K562 (cell line): ENCODE measurements around the gene FGF1. TPM values are rescaled to one million over a fixed set of nuclear protein-coding genes. Genes with fewer than 3 reads are reported as not detected.

Source experiments
- ATAC-seq: fragments of 200-7000 bp; cut with Tn5 transposase; 3 replicates; pipeline ENCODE4 v1.9.1; 2020; ENCODE audit warnings: moderate library complexity
- BruUV-seq: library from RNA; stranded (reverse); fragments of 400-500 nt; replicated peaks from 2 replicates; lab custom pipeline; 2021; lab: Mats Ljungman, UMichigan
- CTCF ChIA-PET: fragments of 300-600 bp; formaldehyde crosslinking; extraction: SDS; loops from one replicate; lab custom pipeline; 2021; ENCODE audit warnings: low intra/inter-chr PET ratio; lab: Yijun Ruan, JAX
- POLR2A ChIA-PET: fragments of 300-600, 350-650 bp; sonication (Branson Sonifier 250); formaldehyde crosslinking; extraction: SDS; loops from one replicate; lab custom pipeline; 2021; ENCODE audit warnings: antibody characterized with exemption, inconsistent platforms; lab: Yijun Ruan, JAX
- DNase-seq, 4 experiments: peaks; one replicate each; pipeline versions ENCODE4 v3.0.0 to v3.0.0-alpha.2; 2011 to 2018; ENCODE audit warnings: low spot score in 3 of 4, mixed read lengths in 3 of 4; ENCODE audit errors: extremely low read depth in 1 of 4
- FAIRE-seq: peaks from 2 replicates; lab custom pipeline; 2011; peaks lifted over from hg19 to GRCh38; lab: Jason Lieb, UNC
- H2AFZ ChIP-seq: 2 replicates; pipeline ENCODE4 v1.6.0; 2011; ENCODE audit warnings: low read depth, low read length, control low read depth, inconsistent platforms
- H3K27ac ChIP-seq: fragments of 200-600 bp; 3 replicates; pipeline ENCODE4 v1.8.0; 2011; ENCODE audit warnings: low read depth, mild to moderate bottlenecking, control low read depth, inconsistent platforms, low read length, moderate library complexity, mixed read lengths; ENCODE audit errors: extremely low read depth
- H3K27me3 ChIP-seq, 2 experiments: fragments of 300-600 bp in 1 of 2; 2 replicates in 1 of 2; 3 replicates in 1 of 2; pipeline versions ENCODE4 v1.6.0 to v1.8.0; 2011; ENCODE audit warnings: inconsistent platforms in 2 of 2, low read length in 2 of 2, mild to moderate bottlenecking in 1 of 2, mixed read lengths in 1 of 2, moderate library complexity in 1 of 2; ENCODE audit not compliant: control insufficient read depth in 2 of 2, insufficient read depth in 2 of 2
- H3K36me3 ChIP-seq: fragments of 300-600 bp; 3 replicates; pipeline ENCODE4 v1.8.0; 2011; ENCODE audit warnings: mild to moderate bottlenecking, low read length, inconsistent platforms; ENCODE audit not compliant: control insufficient read depth, insufficient read depth
- H3K4me1 ChIP-seq, 2 experiments: fragments of 200-600 bp in 1 of 2; replicated peaks in 1 of 2; 2 replicates in 1 of 2; 3 replicates in 1 of 2; pipeline versions ENCODE4 v1.5.1 to v1.8.0; 2011; ENCODE audit warnings: inconsistent platforms in 2 of 2, low read length in 2 of 2, mild to moderate bottlenecking in 1 of 2, mixed read lengths in 1 of 2, moderate library complexity in 1 of 2; ENCODE audit not compliant: control insufficient read depth in 2 of 2, insufficient read depth in 2 of 2
- H3K4me2 ChIP-seq: 2 replicates; pipeline ENCODE4 v1.6.1; 2011; ENCODE audit warnings: low read length, control low read depth, inconsistent platforms, mixed read lengths; ENCODE audit not compliant: insufficient read depth
- H3K4me3 ChIP-seq: fragments of 200-600 bp; sonication (generic), shearing (Covaris generic); 2 replicates; pipeline ENCODE4 v1.5.1; 2016; ENCODE audit warnings: control low read depth, inconsistent platforms
- H3K79me2 ChIP-seq: fragments of 200-600 bp; 3 replicates; pipeline ENCODE4 v1.8.0; 2011; ENCODE audit warnings: low read length, inconsistent platforms; ENCODE audit not compliant: control insufficient read depth, insufficient read depth
- H3K9ac ChIP-seq, 2 experiments: 2 replicates each; pipeline versions ENCODE4 v1.6.0 to v1.6.1; 2011; ENCODE audit warnings: low read depth in 2 of 2, low read length in 2 of 2, control low read depth in 1 of 2, inconsistent platforms in 1 of 2, mild to moderate bottlenecking in 1 of 2, mixed read lengths in 1 of 2; ENCODE audit not compliant: insufficient read depth in 1 of 2
- H3K9me1 ChIP-seq: one replicate; pipeline ENCODE4 v1.6.0; 2011; ENCODE audit warnings: inconsistent platforms, mild to moderate bottlenecking, low read length, moderate library complexity; ENCODE audit not compliant: control insufficient read depth, insufficient read depth
- H3K9me3 ChIP-seq: replicated peaks from 2 replicates; pipeline ENCODE4 v1.5.1; 2011; ENCODE audit warnings: low read depth, low read length, inconsistent platforms; ENCODE audit not compliant: control insufficient read depth, insufficient read depth
- H4K20me1 ChIP-seq: replicated peaks from 2 replicates; pipeline ENCODE4 v1.6.1; 2011; ENCODE audit warnings: low read length, inconsistent platforms, mixed read lengths; ENCODE audit not compliant: control insufficient read depth, insufficient read depth
- ARID2 ChIP-seq: fragments of 450-650 bp; IDR thresholded peaks from 2 replicates; pipeline ENCODE4 v1.6.1; 2017; ENCODE audit warnings: antibody characterized with exemption, mild to moderate bottlenecking
- C11orf30 ChIP-seq: fragments of 450-650 bp; IDR thresholded peaks from 2 replicates; pipeline ENCODE4 v1.6.1; 2016; ENCODE audit warnings: low read depth, mild to moderate bottlenecking
- FOSL1 ChIP-seq: fragments of 200-800 bp; sonication (Bioruptor generic); conservative IDR thresholded peaks from 2 replicates; pipeline ENCODE4 v1.6.1; 2016; ENCODE audit warnings: missing genetic modification characterization, missing compliant biosample characterization
- MAFG ChIP-seq: fragments of 450-650 bp; conservative IDR thresholded peaks from 2 replicates; pipeline ENCODE4 v1.6.1; 2016; ENCODE audit warnings: missing genetic modification characterization, missing compliant biosample characterization
- MBD2 ChIP-seq: sonication (generic); IDR thresholded peaks from 2 replicates; pipeline ENCODE4 v1.6.1; 2016; ENCODE audit warnings: low read depth, borderline replicate concordance
- NFE2 ChIP-seq: IDR thresholded peaks from 2 replicates; pipeline ENCODE4 v1.6.1; 2014; ENCODE audit warnings: antibody characterized with exemption, low read depth
- SMARCA4 ChIP-seq: fragments of 450-650 bp; IDR thresholded peaks from 2 replicates; pipeline ENCODE4 v1.6.1; 2016
- VEZF1 ChIP-seq: fragments of 200-800 bp; sonication (Bioruptor generic); IDR thresholded peaks from 2 replicates; pipeline ENCODE4 v1.6.1; 2017; ENCODE audit warnings: missing genetic modification characterization, missing compliant biosample characterization
- ZBTB43 ChIP-seq: sonication (generic); formaldehyde crosslinking; IDR thresholded peaks from 2 replicates; pipeline ENCODE4 v1.8.0; 2023; ENCODE audit warnings: mild to moderate bottlenecking, missing genetic modification reagents
- ZNF316 ChIP-seq: fragments of 450-650 bp; IDR thresholded peaks from 2 replicates; pipeline ENCODE4 v1.6.1; 2016
- WGBS: fragments of 100-300 bp; shearing (Covaris generic); methylation state at CpG from one replicate; pipeline ENCODE4 v1.1.6; 2016; ENCODE audit warnings: low coverage, mixed read lengths; ENCODE audit not compliant: insufficient coverage; ENCODE audit errors: missing lambda C conversion rate; 5-methylcytosine and 5-hydroxymethylcytosine counted together
- in situ Hi-C: fragments of 300-500 bp; cut with MboI; formaldehyde crosslinking; loops from 4 replicates; pipeline ENCODE4 v1.15.0; 2018; ENCODE audit warnings: inconsistent platforms, mixed read lengths
- intact Hi-C: fragments of 100-400 bp; cut with micrococcal nuclease; formaldehyde crosslinking; loops from 2 replicates; pipeline ENCODE4 v1.14.2; 2022
- polyA plus RNA-seq, 8 experiments: library from polyadenylated mRNA; depleted of rRNA in 4 of 8; stranded (reverse) in 5 of 8; unstranded in 3 of 8; fragments of >200 nt; fragmentation: Nextera tagmentation in 2 of 8; fragmentation: Illumina TruSeq in 1 of 8; extraction: Ambion mirVana in 2 of 8; extraction: Trizol in 1 of 8; gene quantifications; 2 replicates each; pipeline versions ENCODE4 v1.2.1 to v1.2.3, GENCODE V29; 2011 to 2014; ENCODE audit warnings: inconsistent platforms in 1 of 8, missing spikeins in 1 of 8
- total RNA-seq, 7 experiments: library from RNA; depleted of rRNA in 6 of 7; stranded (reverse); fragments of >200 nt in 6 of 7; fragmentation: Illumina TruSeq in 2 of 7; extraction: Trizol in 2 of 7; gene quantifications; 2 replicates each; pipeline versions ENCODE4 v1.2.1 to v1.2.3, GENCODE V29; 2011 to 2021; ENCODE audit warnings: low replicate concordance in 1 of 7

Gene FGF1
- total and polyA plus RNA-seq, 9 of the 15 experiments (the other 6 are each of a cell fraction or from before 2014, with no cell fraction given) = not detected

GRCh38 chr5:142661957-142662356 is 23.9 kb downstream of the FGF1 start:
- Histone ChIP-seq H3K27ac (no peak overlapping the region), H3K4me1 (no peaks in the 10 kb centered on the region), H3K79me2 (no peaks in the 10 kb centered on the region), H3K36me3 (no peaks in the 10 kb centered on the region), H3K9ac (no peak overlapping the region), H3K9me3 (no peaks in the 10 kb centered on the region), H3K9me1 (no peaks in the 10 kb centered on the region), H3K4me3 (no peak overlapping the region), H4K20me1 (no peaks in the 10 kb centered on the region), H3K27me3 (peaks cover 9 to 36% of the 10 kb centered on the region in 2 experiments; a peak in 3 of 5 replicates), H2AFZ (no peak overlapping the region)
- WGBS = 1% methylated on average over 11 of the region's 11 CpGs
- BruUV-seq = no TSS peak
- POLR2A ChIA-PET = no interaction called here
- DNase-seq = no peak
- in situ Hi-C loops (no loop called here), intact Hi-C loops (no loop called here)
- no peak for FAIRE-seq
- peak; percentile 24; the same call in 1 of the 2 replicates for TF ChIP-seq C11orf30
- peak; percentile 81 for TF ChIP-seq VEZF1 (CRISPR knock-in tag)
- TF ChIP-seq FOSL1 (tag) = peak; percentile 75
- no peak for TF ChIP-seq MBD2
- no peak for TF ChIP-seq ZBTB43 (CRISPR knock-in tag)
- peak; percentile 23; the same call in 1 of the 2 replicates for TF ChIP-seq ZNF316
- peak; percentile 56 for TF ChIP-seq MAFG (tag)
- peak; percentile 69; the same call in 1 of the 2 replicates for TF ChIP-seq NFE2
- no peak for TF ChIP-seq ARID2
- peak; percentile 19; the same call in 1 of the 2 replicates for TF ChIP-seq SMARCA4
- TF ChIP-seq, all 486 proteins: peak for 7
- CTCF ChIA-PET = no interaction called here
- peak; percentile 47; the same call in 1 of the 3 replicates for ATAC-seq
- H3K4me2 ChIP-seq = no peak overlapping the region
